B cell (primary cell): ENCODE measurements around the gene THADA.

Experiments used
- CTCF ChIP-seq: fragments of 200-600 bp; IDR thresholded peaks from one replicate; pipeline ENCODE4 v1.8.0; 2022; ENCODE audit warnings: antibody characterized with exemption, mild to moderate bottlenecking
- EZH2 ChIP-seq: IDR thresholded peaks from 2 replicates; pipeline ENCODE4 v1.6.1; 2012; ENCODE audit warnings: borderline replicate concordance, low read depth, mild to moderate bottlenecking, moderate library complexity, low read length; ENCODE audit not compliant: insufficient read depth, poor library complexity, severe bottlenecking

- TF ChIP-seq CTCF, result no peak
- no peak for TF ChIP-seq EZH2
Measured at GRCh38 chr2:43223521-43224001, 372.3 kb downstream of the THADA start.
